ENCODE data around the gene RNMT.

DNA sequence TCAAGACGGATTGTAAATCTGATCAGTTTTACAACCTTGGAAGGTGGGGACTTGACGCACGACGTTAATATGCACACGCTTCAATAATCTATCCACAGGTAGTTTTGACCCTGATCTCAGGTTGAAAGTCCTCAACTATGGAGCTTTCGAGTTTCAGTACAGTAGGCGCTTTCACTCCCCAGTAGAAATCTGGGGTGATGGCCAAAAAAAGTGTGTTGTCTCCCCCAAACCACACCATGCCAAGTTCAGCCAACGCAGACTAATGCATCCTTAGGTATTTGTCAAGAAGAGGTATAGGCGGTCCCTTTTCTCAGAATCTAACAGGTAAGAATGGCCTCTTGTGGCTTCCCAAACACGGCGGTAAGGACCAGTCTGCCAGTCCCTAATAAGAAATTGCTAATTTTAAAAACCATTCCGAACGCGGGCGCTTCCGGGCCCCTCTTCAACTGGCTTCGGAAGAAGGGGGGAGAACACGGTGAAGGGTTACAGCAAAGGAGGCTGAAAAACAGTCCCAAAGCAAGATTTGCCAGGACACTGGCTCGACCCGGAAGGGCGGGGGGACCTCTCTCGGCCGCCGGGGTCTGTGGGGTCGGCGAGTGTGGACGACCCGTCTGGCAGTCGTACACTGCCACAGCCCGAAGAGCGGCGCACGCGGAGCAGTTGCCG, 774 bp upstream of the RNMT start:
- TF ChIP-seq GATA2 (IDR thresholded peaks at IDR 0.05; ENCODE audit: low read depth, low read length) (no peak), GATA3 (IDR thresholded peaks at IDR 0.05; ENCODE audit: low read depth, low read length) (no peak)

Measured in SH-SY5Y (cell line).